H1 (cell line): ENCODE measurements around the gene NELFB. TPM values are rescaled to one million over a fixed set of nuclear protein-coding genes. Genes with fewer than 3 reads are reported as not detected.

Experiments
- CTCF ChIA-PET: fragments of 300-600 bp; sonication (Branson Sonifier 250); formaldehyde crosslinking; loops from one replicate; lab custom pipeline; 2021; ENCODE audit not compliant: partially characterized antibody; lab: Charles Lee
- POLR2A ChIA-PET: fragments of 300-600 bp; sonication (Branson Sonifier 250); formaldehyde crosslinking; loops from one replicate; lab custom pipeline; 2021; ENCODE audit warnings: inconsistent platforms; ENCODE audit not compliant: partially characterized antibody; lab: Charles Lee
- DNase-seq, 2 experiments: peaks; one replicate each; pipeline versions ENCODE4 v3.0.0 to v3.0.0-alpha.2; 2010 to 2022; ENCODE audit warnings: low spot score in 2 of 2, low read depth in 1 of 2, mixed read lengths in 1 of 2
- FAIRE-seq: peaks from 2 replicates; lab custom pipeline; 2011; peaks lifted over from hg19 to GRCh38; lab: Jason Lieb, UNC
- H2AFZ ChIP-seq: 2 replicates; pipeline ENCODE4 v1.8.1; 2012; ENCODE audit warnings: low read length, inconsistent platforms
- H2AK5ac ChIP-seq: 2 replicates; pipeline ENCODE4 v1.6.1; 2013; ENCODE audit warnings: low read depth, low read length
- H2BK120ac ChIP-seq: replicated peaks from 2 replicates; pipeline ENCODE3; 2013; ENCODE audit warnings: low read depth, low read length, inconsistent platforms
- H2BK12ac ChIP-seq: 2 replicates; pipeline ENCODE4 v1.6.1; 2013; ENCODE audit warnings: low read depth, low read length
- H2BK15ac ChIP-seq: 2 replicates; pipeline ENCODE4 v1.6.1; 2013; ENCODE audit warnings: low read length
- H2BK20ac ChIP-seq: 2 replicates; pipeline ENCODE4 v1.6.1; 2013; ENCODE audit warnings: low read length
- H2BK5ac ChIP-seq: 2 replicates; pipeline ENCODE4 v1.6.1; 2013; ENCODE audit warnings: low read depth, low read length
- H3K14ac ChIP-seq: 2 replicates; pipeline ENCODE4 v1.6.1; 2013; ENCODE audit warnings: inconsistent platforms; ENCODE audit not compliant: insufficient read length
- H3K18ac ChIP-seq: 2 replicates; pipeline ENCODE4 v1.6.1; 2013; ENCODE audit warnings: low read length; ENCODE audit errors: extremely low read depth
- H3K23ac ChIP-seq: 2 replicates; pipeline ENCODE4 v1.6.1; 2013; ENCODE audit warnings: inconsistent platforms; ENCODE audit not compliant: insufficient read length
- H3K23me2 ChIP-seq: 2 replicates; pipeline ENCODE4 v1.6.1; 2013; ENCODE audit warnings: low read depth, low read length
- H3K27ac ChIP-seq: 2 replicates; pipeline ENCODE4 v1.6.1; 2011; ENCODE audit warnings: low read depth, low read length, inconsistent platforms
- H3K27me3 ChIP-seq, 4 experiments: replicated peaks in 1 of 4; 1 replicate in 1 of 4; 2 replicates in 3 of 4; pipeline versions ENCODE4 v1.6.1 to v1.8.1; 2011 to 2013; ENCODE audit warnings: low read length in 3 of 4, mild to moderate bottlenecking in 3 of 4, inconsistent platforms in 2 of 4, mixed read lengths in 2 of 4, moderate library complexity in 1 of 4; ENCODE audit not compliant: control insufficient read depth in 3 of 4, insufficient read depth in 3 of 4; ENCODE audit errors: extremely low read depth in 1 of 4
- H3K36me3 ChIP-seq, 4 experiments: 2 replicates each; pipeline versions ENCODE4 v1.6.1 to v1.8.1; 2011 to 2013; ENCODE audit warnings: mild to moderate bottlenecking in 4 of 4, low read length in 3 of 4, moderate library complexity in 2 of 4, control low read depth in 1 of 4, inconsistent platforms in 1 of 4; ENCODE audit not compliant: insufficient read depth in 4 of 4, control insufficient read depth in 2 of 4
- H3K4ac ChIP-seq: replicated peaks from 2 replicates; pipeline ENCODE3; 2013; ENCODE audit warnings: low read length, low read depth, mixed read lengths, inconsistent platforms; ENCODE audit not compliant: insufficient read length
- H3K4me1 ChIP-seq, 4 experiments: replicated peaks in 1 of 4; 1 replicate in 1 of 4; 2 replicates in 3 of 4; pipeline versions ENCODE4 v1.6.1 to v1.8.1; 2011 to 2013; ENCODE audit warnings: low read length in 3 of 4, inconsistent platforms in 2 of 4, mixed read lengths in 1 of 4; ENCODE audit not compliant: insufficient read depth in 4 of 4, control insufficient read depth in 3 of 4
- H3K4me2 ChIP-seq, 2 experiments: 2 replicates each; pipeline versions ENCODE4 v1.6.1 to v1.8.1; 2011 to 2013; ENCODE audit warnings: low read depth in 2 of 2, low read length in 2 of 2, control low read depth in 1 of 2, inconsistent platforms in 1 of 2, mild to moderate bottlenecking in 1 of 2; ENCODE audit not compliant: insufficient read depth in 1 of 2
- H3K4me3 ChIP-seq, 4 experiments: fragments of 200-600, 300-600 bp in 1 of 4; sonication (generic), shearing (Covaris generic), sonication (Bioruptor Twin) in 1 of 4; 2 replicates each; pipeline versions ENCODE4 v1.5.1 to v1.8.1; 2011 to 2016; ENCODE audit warnings: low read length in 4 of 4, low read depth in 3 of 4, control low read depth in 2 of 4, inconsistent platforms in 2 of 4, mild to moderate bottlenecking in 2 of 4, mixed read lengths in 1 of 4, moderate library complexity in 1 of 4; ENCODE audit not compliant: insufficient read depth in 2 of 4; ENCODE audit errors: extremely low read depth in 1 of 4
- H3K56ac ChIP-seq: replicated peaks from 2 replicates; pipeline ENCODE3; 2013; ENCODE audit warnings: low read depth, mild to moderate bottlenecking, mixed read lengths, low read length, inconsistent platforms; ENCODE audit not compliant: insufficient read length
- H3K79me1 ChIP-seq: 2 replicates; pipeline ENCODE4 v1.6.1; 2013; ENCODE audit warnings: low read depth, low read length, control low read depth
- H3K79me2 ChIP-seq, 2 experiments: 2 replicates each; pipeline versions ENCODE4 v1.6.1 to v1.8.1; 2012 to 2013; ENCODE audit warnings: low read length in 2 of 2, mild to moderate bottlenecking in 2 of 2, inconsistent platforms in 1 of 2; ENCODE audit not compliant: insufficient read depth in 2 of 2, control insufficient read depth in 1 of 2
- H3K9ac ChIP-seq, 4 experiments: replicated peaks in 1 of 4; 1 replicate in 1 of 4; 2 replicates in 3 of 4; pipeline versions ENCODE4 v1.6.1 to v1.8.1; 2011 to 2013; ENCODE audit warnings: low read depth in 3 of 4, low read length in 3 of 4, control low read depth in 2 of 4, mild to moderate bottlenecking in 2 of 4, moderate library complexity in 2 of 4, inconsistent platforms in 1 of 4; ENCODE audit errors: extremely low read depth in 1 of 4
- H3K9me3 ChIP-seq, 2 experiments: 2 replicates each; pipeline versions ENCODE4 v1.6.1 to v1.8.1; 2012 to 2013; ENCODE audit warnings: mild to moderate bottlenecking in 2 of 2, moderate library complexity in 2 of 2, control low read depth in 1 of 2, inconsistent platforms in 1 of 2, low read depth in 1 of 2, low read length in 1 of 2, mixed read lengths in 1 of 2; ENCODE audit not compliant: insufficient read depth in 2 of 2
- H4K20me1 ChIP-seq, 2 experiments: replicated peaks in 1 of 2; 2 replicates each; pipeline versions ENCODE3 to v1.8.1; 2011 to 2013; ENCODE audit warnings: inconsistent platforms in 2 of 2, low read length in 2 of 2, mild to moderate bottlenecking in 1 of 2; ENCODE audit not compliant: insufficient read depth in 2 of 2, control insufficient read depth in 1 of 2
- H4K5ac ChIP-seq: 2 replicates; pipeline ENCODE4 v1.6.1; 2013; ENCODE audit warnings: low read length, low read depth, mixed read lengths, inconsistent platforms; ENCODE audit not compliant: insufficient read length
- H4K8ac ChIP-seq: 2 replicates; pipeline ENCODE4 v1.8.0; 2013; ENCODE audit warnings: mild to moderate bottlenecking, moderate library complexity, low read length, inconsistent platforms; ENCODE audit not compliant: insufficient read depth; ENCODE audit errors: extremely low read depth
- H4K91ac ChIP-seq: replicated peaks from 2 replicates; pipeline ENCODE3; 2013; ENCODE audit warnings: low read length, mixed read lengths, inconsistent platforms; ENCODE audit not compliant: insufficient read length
- CHD1 ChIP-seq: IDR thresholded peaks from 2 replicates; pipeline ENCODE4 v1.6.1; 2012; ENCODE audit warnings: low read depth, low read length, improper control_type of control experiment
- KDM4A ChIP-seq: IDR thresholded peaks from one replicate; pipeline ENCODE4 v1.7.1; 2012; ENCODE audit warnings: low read depth, mild to moderate bottlenecking, moderate library complexity, low read length, inconsistent platforms; ENCODE audit not compliant: severe bottlenecking
- KDM5A ChIP-seq: fragments of 200-600 bp; IDR thresholded peaks from 2 replicates; pipeline ENCODE4 v1.7.1; 2012; ENCODE audit warnings: mild to moderate bottlenecking, low read length, inconsistent platforms, mixed read lengths
- POU5F1 ChIP-seq: IDR thresholded peaks from 2 replicates; pipeline ENCODE4 v1.6.1; 2011; ENCODE audit warnings: low read depth, mild to moderate bottlenecking, low read length, moderate library complexity
- SAP30 ChIP-seq: fragments of 300-600 bp; sonication (generic); IDR thresholded peaks from 2 replicates; pipeline ENCODE4 v1.7.1; 2012; ENCODE audit warnings: low read length, moderate library complexity, mild to moderate bottlenecking, inconsistent platforms; ENCODE audit not compliant: insufficient read depth, insufficient replicate concordance
- YY1 ChIP-seq: IDR thresholded peaks from 2 replicates; pipeline ENCODE4 v1.6.1; 2011; ENCODE audit warnings: low read depth, mild to moderate bottlenecking, low read length
- WGBS, 2 experiments: shearing (Covaris generic) in 1 of 2; methylation state at CpG; one replicate each; pipeline versions ENCODE4 v1.1.6 to v1.1.7; 2013 to 2015; ENCODE audit warnings: low lambda C conversion rate in 2 of 2, mixed read lengths in 2 of 2, inconsistent platforms in 1 of 2, low coverage in 1 of 2, missing lambda C conversion rate in 1 of 2; ENCODE audit not compliant: insufficient replicate concordance in 2 of 2, insufficient coverage in 1 of 2, insufficient read length in 1 of 2; ENCODE audit errors: extremely low coverage in 1 of 2, missing lambda C conversion rate in 1 of 2; 5-methylcytosine and 5-hydroxymethylcytosine counted together
- polyA plus RNA-seq, 7 experiments: library from polyadenylated mRNA; depleted of rRNA in 3 of 7; stranded (reverse) in 5 of 7; unstranded in 2 of 7; fragments of >200 nt in 5 of 7; fragments of 200-250 nt in 2 of 7; gene quantifications; 1 replicate in 5 of 7; 2 replicates in 1 of 7; 4 replicates in 1 of 7; pipeline versions ENCODE4 v1.2.1 to v1.2.3, GENCODE V29; 2011 to 2013; ENCODE audit warnings: missing spikeins in 2 of 7, mixed read lengths in 2 of 7
- total RNA-seq: library from RNA; stranded (reverse); fragmentation: NEBNext Ultra II Directional; extraction: Animal tissue kit (Norgen Biotek cat#: 25700); gene quantifications from 2 replicates; pipeline ENCODE4 v1.2.1, GENCODE V29; 2021

Gene NELFB
- total and polyA plus RNA-seq, 2 of the 8 experiments (the other 6 are each of a cell fraction or from before 2014, with no cell fraction given): 57.6 to 78.0 TPM

DNA sequence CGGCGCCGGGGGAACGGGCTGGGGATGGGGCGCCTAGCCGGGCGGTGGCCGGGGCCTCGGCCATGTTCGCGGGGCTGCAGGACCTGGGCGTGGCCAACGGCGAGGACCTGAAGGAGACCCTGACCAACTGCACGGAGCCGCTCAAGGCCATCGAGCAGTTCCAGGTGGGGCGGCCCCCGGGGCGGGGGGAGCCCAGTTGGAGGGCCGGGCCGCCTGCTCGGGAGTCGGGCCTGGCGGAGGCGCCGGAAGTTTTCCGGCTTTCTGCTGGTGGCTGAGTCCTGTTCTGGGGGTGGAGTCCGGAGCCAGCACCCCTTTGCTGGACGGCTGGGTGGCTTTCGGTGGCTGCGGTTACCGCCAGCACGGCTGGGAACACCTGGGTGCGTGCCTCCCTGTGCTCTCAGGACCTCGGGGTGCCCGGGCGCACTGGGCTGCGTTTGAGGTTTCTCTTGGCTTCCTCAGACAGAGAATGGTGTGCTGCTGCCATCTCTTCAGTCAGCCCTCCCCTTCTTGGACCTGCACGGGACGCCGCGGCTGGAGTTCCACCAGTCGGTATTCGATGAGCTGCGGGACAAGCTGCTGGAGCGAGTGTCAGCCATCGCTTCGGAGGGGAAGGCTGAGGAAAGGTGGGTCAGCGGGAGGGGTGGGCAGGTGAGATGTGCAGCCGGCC lies 454 bp downstream of the NELFB start:
- no peak for FAIRE-seq
- Histone ChIP-seq H3K36me3 (peaks cover 3 to 17% (median 12%) of the 10 kb centered on the region in 4 experiments; a peak in 6 of 8 replicates), H3K9me3 (no peaks in the 10 kb centered on the region), H2BK20ac (no peak overlapping the region), H3K79me2 (peaks cover 0 to 13% of the 10 kb centered on the region in 2 experiments; a peak in 2 of 4 replicates), H2AK5ac (no peak overlapping the region), H3K79me1 (peaks cover 9% of the 10 kb centered on the region), H3K4me3 (peak overlapping the region; percentile 52 to 100 (median 82)), H4K8ac (peak overlapping the region; percentile 58), H3K4me1 (peaks cover 0 to 21% (median 16%) of the 10 kb centered on the region in 4 experiments; a peak in 5 of 7 replicates), H2BK5ac (no peak overlapping the region), H4K20me1 (peaks cover 0 to 4% of the 10 kb centered on the region in 2 experiments), H2BK12ac (no peak overlapping the region), H3K27me3 (peaks cover 0 to 7% (median 0%) of the 10 kb centered on the region in 4 experiments; a peak in 2 of 7 replicates), H4K91ac (no peak overlapping the region), H2BK120ac (no peak overlapping the region), H4K5ac (no peak overlapping the region), H3K4me2 (peak overlapping the region; percentile 80 to 92), H2AFZ (no peak overlapping the region), H3K18ac (no peak overlapping the region), H3K14ac (no peak overlapping the region), H3K56ac (no peak overlapping the region), H3K9ac (peak overlapping the region; percentile 0 to 75 (median 62)), H3K23me2 (peaks cover 14% of the 10 kb centered on the region; the same call in 1 of the 2 replicates), H3K4ac (no peak overlapping the region), H2BK15ac (no peak overlapping the region), H3K27ac (peak overlapping the region; percentile 83; the same call in 1 of the 2 replicates), H3K23ac (no peak overlapping the region)
- ChIA-PET CTCF (interaction anchor here (0.6 to 4.7 kb wide), 18 partner anchors 8 to 229 kb away, joined by 3 to 28 read pairs (median 4); partner anchors contain the start of genes ABCA2, RNF224 and TOR4A), POLR2A (interaction anchor here (1.3 to 69.9 kb wide), 5 partner anchors 1 to 47 kb away, joined by 3 to 1462 read pairs (median 5); partner anchors contain the start of genes CYSRT1, NDOR1, NELFB and RNF208)
- WGBS, 2 experiments: 11% methylated on average over 33 of the region's 51 CpGs; no CpG with 5 or more reads in 1 of the 2 experiments
- TF ChIP-seq YY1 (0 out of 2 replicates have a peak, but pooled peaks have one; percentile 66), KDM5A (peak; percentile 48), CHD1 (no peak), SAP30 (peak; percentile 43), POU5F1 (no peak), KDM4A (peak; percentile 84)
- DNase-seq: no peak
